Frontal cortex (tissue), 4 donors: ENCODE measurements around the gene PEX3. TPM values are rescaled to one million over a fixed set of nuclear protein-coding genes. Genes with fewer than 3 reads are reported as not detected.

Source experiments
- DNase-seq, 2 donors: peaks; one replicate each; pipeline ENCODE4 v3.0.0; 2012; ENCODE audit warnings: low spot score in 2 of 2
- FAIRE-seq: peaks from 2 replicates; lab custom pipeline; 2012; peaks lifted over from hg19 to GRCh38; lab: Jason Lieb, UNC
- small RNA-seq: library from RNA; depleted of rRNA; stranded (forward); fragments of <200 nt; gene quantifications from one replicate; pipeline ENCODE3, GENCODE V24; 2014
- total RNA-seq: library from RNA; depleted of rRNA; stranded (reverse); fragments of >200 nt; gene quantifications from one replicate; pipeline ENCODE4 v1.2.3, GENCODE V29; 2014
- donor health status: control.
- donor health status: control.
- donor health status: control.

Gene PEX3
- total RNA-seq, 1 donor from 2014 or later = 33.8 TPM

DNA sequence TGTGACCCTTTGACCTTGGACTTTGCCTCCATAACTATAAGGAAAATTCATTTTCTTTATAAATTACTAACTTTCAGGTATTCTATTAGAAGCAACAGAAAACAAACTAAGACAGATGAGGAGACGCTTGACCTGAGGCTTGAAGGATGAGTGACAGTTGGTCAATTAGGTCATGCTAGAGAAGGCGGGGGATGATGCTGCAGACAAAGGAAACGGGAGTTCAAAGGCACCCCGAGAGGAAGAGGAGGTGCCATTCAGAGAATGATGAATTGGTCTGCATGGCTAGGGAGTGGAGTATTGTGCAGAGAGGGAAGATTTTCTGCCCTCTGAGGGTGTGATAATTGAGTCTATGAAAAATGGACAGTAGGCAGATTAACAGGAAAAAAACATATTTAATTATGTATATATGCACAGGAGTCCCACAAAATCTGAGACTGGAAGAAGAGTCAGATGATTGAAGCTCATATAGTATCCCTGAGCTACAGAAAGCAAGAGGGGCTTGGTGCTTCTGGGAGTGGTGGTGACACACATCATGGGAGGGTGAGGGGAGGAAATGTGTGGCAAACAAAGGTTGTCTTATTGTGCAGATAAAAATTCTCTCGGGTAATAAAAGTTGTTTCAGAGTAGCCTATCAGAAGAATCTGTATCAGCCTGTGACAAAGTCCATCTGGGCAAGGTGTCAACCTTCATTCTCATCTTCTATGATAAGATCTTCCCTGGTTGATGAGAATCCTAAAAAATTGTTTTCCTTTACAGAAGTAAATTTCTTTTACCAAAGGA lies 81.3 kb downstream of the PEX3 start:
- DNase-seq = no peak
- FAIRE-seq = no peak

- FAIRE-seq = no peak
- no peak for DNase-seq
Observed at GRCh38 chr6:143535189-143535614, 84.6 kb downstream of the PEX3 start.

DNA sequence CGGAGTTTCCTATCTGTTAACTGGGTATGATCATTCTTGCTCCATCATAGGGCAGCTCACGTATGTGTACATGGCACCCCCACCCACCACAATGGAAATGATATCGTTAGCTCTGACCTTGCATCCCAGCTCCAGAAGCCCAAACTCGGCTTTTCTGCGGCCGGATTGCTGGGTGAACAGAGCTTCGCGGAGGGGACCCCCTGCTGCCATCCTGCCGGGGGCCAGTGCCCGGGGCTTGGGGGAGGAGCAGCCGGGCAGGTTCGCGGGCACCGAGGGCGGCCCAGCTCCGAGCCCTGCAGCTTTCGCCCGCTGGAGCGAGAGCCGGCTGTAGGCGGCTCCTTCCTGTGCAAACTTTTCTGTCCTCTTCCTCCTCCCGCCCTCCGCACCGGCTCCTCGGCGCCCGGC lies 85.9 kb downstream of the PEX3 start:
- DNase-seq (no peak), FAIRE-seq (no peak)

- FAIRE-seq = no peak
- DNase-seq = peak; percentile 34 to 38
Observed at GRCh38 chr6:143536866-143537691, 86.5 kb downstream of the PEX3 start.

- FAIRE-seq (no peak), DNase-seq (no peak)
Observed at GRCh38 chr6:143538374-143538773, 87.8 kb downstream of the PEX3 start.

- FAIRE-seq (no peak), DNase-seq (no peak)
Observed at GRCh38 chr6:143539106-143539505, 88.5 kb downstream of the PEX3 start.

- no peak for DNase-seq
- no peak for FAIRE-seq
Observed at GRCh38 chr6:143539734-143540133, 89.1 kb downstream of the PEX3 start.

DNA sequence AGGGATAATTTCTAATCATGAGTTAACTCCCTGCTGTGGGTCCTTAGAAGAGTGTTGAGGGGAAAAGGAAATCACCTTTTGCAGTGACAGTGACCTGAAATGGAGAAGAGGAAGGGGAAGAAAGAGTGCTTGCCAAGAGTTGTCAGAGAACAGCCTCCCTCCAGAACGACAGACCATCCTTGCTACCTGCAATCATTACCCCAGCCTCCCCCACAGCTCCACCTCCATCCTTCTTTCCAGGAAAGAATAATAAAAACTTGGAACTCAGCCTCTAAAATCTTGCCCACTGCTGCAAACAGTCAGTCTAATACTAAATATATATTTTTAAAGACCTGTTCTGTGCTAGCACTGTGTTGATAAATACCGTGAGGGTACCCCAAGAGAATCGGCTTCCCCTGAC lies 89.6 kb downstream of the PEX3 start:
- DNase-seq (no peak), FAIRE-seq (no peak)

Small RNA genes lying within 50 kb of the gene (small RNA-seq; reads per million reads assigned to genes)
- gene RNA5SP221 = not detected

Other genes with a start within 250 kb of the PEX3 start
- gene ADAT2, start 110 bp upstream of the PEX3 start, total RNA-seq = 4.5 TPM
- gene FUCA2, start 60.9 kb downstream of the PEX3 start, total RNA-seq = 11.8 TPM
- 15.1 TPM for gene PHACTR2, start 227.2 kb downstream of the PEX3 start, total RNA-seq